ENCODE measurements around the gene FAM170B. TPM values are rescaled to one million over a fixed set of nuclear protein-coding genes. Genes with fewer than 3 reads are reported as not detected.

The FAM170B gene
- total and polyA plus RNA-seq, 2 of the 4 experiments (the other 2 are of a cell fraction), result not detected

- Histone ChIP-seq H3K79me1 (ENCODE audit: low read depth in 1 of 2, low read length in 2 of 2) (no peaks in the 10 kb centered on the region), H3K36me3 (ENCODE audit: control insufficient read depth, insufficient read depth, low read length) (no peaks in the 10 kb centered on the region), H3K4me2 (ENCODE audit: low read depth, low read length) (no peak overlapping the region), H3K4me3 (ENCODE audit: insufficient read depth, low read depth, low read length) (no peak overlapping the region), H3K23ac (ENCODE audit: low read depth, low read length) (no peak overlapping the region), H3K18ac (ENCODE audit: low read depth, low read length) (no peak overlapping the region), H3K4me1 (ENCODE audit: control insufficient read depth, insufficient read depth, low read length) (no peaks in the 10 kb centered on the region), H2BK120ac (ENCODE audit: low read depth, low read length) (no peak overlapping the region), H4K91ac (ENCODE audit: insufficient read depth, low read depth, low read length) (no peak overlapping the region), H3K9me1 (ENCODE audit: insufficient read depth, low read length) (no peaks in the 10 kb centered on the region; the same call in 1 of the 2 replicates), H4K8ac (ENCODE audit: low read depth in 2 of 2, low read length in 2 of 2) (no peak overlapping the region), H3K27me3 (ENCODE audit: control insufficient read depth, insufficient read depth, low read length) (no peaks in the 10 kb centered on the region), H3K27ac (ENCODE audit: insufficient read depth, low read length) (no peak overlapping the region), H2BK20ac (ENCODE audit: low read depth, low read length) (no peak overlapping the region), H2AFZ (replicated peaks; ENCODE audit: low read length, poor library complexity) (no peak overlapping the region), H2BK5ac (ENCODE audit: low read depth, low read length, poor library complexity, severe bottlenecking) (no peak overlapping the region), H3K14ac (replicated peaks; ENCODE audit: low read depth, low read length) (no peak overlapping the region), H2BK15ac (ENCODE audit: low read depth, low read length) (no peak overlapping the region), H2AK5ac (ENCODE audit: low read depth, low read length) (no peak overlapping the region), H3K56ac (ENCODE audit: extremely low read depth, insufficient read depth, low read length) (no peak overlapping the region), H2AK9ac (replicated peaks; ENCODE audit: low read depth, low read length, poor library complexity) (no peak overlapping the region), H3K9ac (ENCODE audit: low read depth, low read length) (no peak overlapping the region), H4K5ac (ENCODE audit: low read depth, low read length) (no peak overlapping the region), H3K4ac (ENCODE audit: low read depth, low read length) (no peak overlapping the region), H3K9me3 (ENCODE audit: control insufficient read depth, insufficient read depth, low read length) (no peaks in the 10 kb centered on the region), H4K20me1 (ENCODE audit: insufficient read depth, low read length) (no peaks in the 10 kb centered on the region)
- DNase-seq (no peak), ATAC-seq (ENCODE audit: low read depth) (no peak)
- TF ChIP-seq RCOR1 (IDR thresholded peaks at IDR 0.05; ENCODE audit: insufficient replicate concordance, low read length) (no peak), POLR2A (IDR thresholded peaks at IDR 0.05; ENCODE audit: low read depth, low read length) (no peak), CHD1 (IDR thresholded peaks at IDR 0.05; ENCODE audit: low read depth, low read length) (no peak), BHLHE40 (IDR thresholded peaks at IDR 0.05; ENCODE audit: low read depth, low read length) (no peak), MXI1 (IDR thresholded peaks at IDR 0.05; ENCODE audit: borderline replicate concordance, low read depth, low read length) (no peak), USF2 (IDR thresholded peaks at IDR 0.05; ENCODE audit: low read depth, low read length) (no peak), SMC3 (IDR thresholded peaks at IDR 0.05; ENCODE audit: low read depth, low read length) (no peak), CEBPB (IDR thresholded peaks at IDR 0.05; ENCODE audit: low read depth, low read length) (no peak), MAFK (IDR thresholded peaks at IDR 0.05; ENCODE audit: low read depth, low read length) (no peak), NFE2L2 (IDR thresholded peaks at IDR 0.05; ENCODE audit: low read depth, low read length) (no peak), RAD21 (IDR thresholded peaks at IDR 0.05; ENCODE audit: low read length) (no peak), ELK1 (IDR thresholded peaks at IDR 0.05; ENCODE audit: borderline replicate concordance, low read depth, low read length) (no peak), RFX5 (IDR thresholded peaks at IDR 0.05; ENCODE audit: low read depth, low read length) (no peak), FOS (IDR thresholded peaks at IDR 0.05; ENCODE audit: low read depth, low read length) (no peak), CTCF (conservative IDR thresholded peaks at IDR 0.05; ENCODE audit: low read depth, low read length) (no peak), MAZ (IDR thresholded peaks at IDR 0.05; ENCODE audit: borderline replicate concordance, low read depth, low read length) (no peak)
- POLR2A ChIA-PET (ENCODE audit: unreplicated experiment), result no interaction called here
- WGBS, 2 experiments (ENCODE audit: extremely low coverage in 2 of 2, insufficient read length in 1 of 2), result 82% methylated on average over 2 of the region's 4 CpGs; no CpG with 5 or more reads in 1 of the 2 experiments
- intact Hi-C loops (cut with micrococcal nuclease), result loop anchor here (10.0 kb wide), 1 partner anchor 345 kb away; no protein-coding TSS in a partner anchor
- CTCF ChIA-PET, result interaction anchor here (1.1 kb wide), 1 partner anchor 8 kb away, joined by 4 read pairs; no protein-coding TSS in a partner anchor
- dilution Hi-C loops (cut with HindIII; ENCODE audit: low sequenced_read_pairs, unreplicated experiment), result no loop called here
- BruUV-seq (replicated peaks), result no TSS peak
- in situ Hi-C loops (cut with MboI; ENCODE audit: low sequenced_read_pairs), result no loop called here
These were observed 36.0 kb upstream of the FAM170B start for GRCh38 chr10:49169776-49170175.

All from IMR-90 (cell line).